NB4 (cell line): Measurements from ENCODE around the gene SYT11.

Experiments
- MYC ChIP-seq: IDR thresholded peaks from 2 replicates; pipeline ENCODE4 v1.6.1; 2011; ENCODE audit warnings: low read depth, low read length
- POLR2A ChIP-seq: IDR thresholded peaks from 2 replicates; pipeline ENCODE4 v1.6.1; 2011; ENCODE audit warnings: mild to moderate bottlenecking; ENCODE audit not compliant: insufficient read length; ENCODE audit errors: extremely low read depth
- TF ChIP-seq, protein P1 (sequence below): IDR thresholded peaks from one replicate; pipeline ENCODE4 v1.5.1; 2012; ENCODE audit warnings: low read depth, low read length

DNA sequence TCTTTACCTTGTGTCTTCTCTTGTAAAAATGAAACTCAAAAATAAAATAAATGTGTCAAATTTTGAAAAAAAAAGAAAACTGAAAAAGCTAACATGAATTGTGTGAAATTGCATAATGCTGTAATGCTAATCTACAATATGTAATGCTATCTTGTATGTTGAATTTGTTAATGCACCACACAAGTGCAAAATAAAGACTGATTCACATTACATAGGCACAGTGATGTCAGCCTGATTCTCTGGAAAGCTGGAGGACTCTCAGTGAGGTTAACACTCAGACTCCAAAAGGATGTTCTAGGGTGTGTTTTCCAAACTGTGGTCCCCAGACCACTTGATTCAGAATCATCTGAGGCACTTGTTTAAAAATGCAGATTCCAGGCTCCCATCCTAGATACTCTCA, 25.6 kb downstream of the SYT11 start:
- TF ChIP-seq, protein P1, sequence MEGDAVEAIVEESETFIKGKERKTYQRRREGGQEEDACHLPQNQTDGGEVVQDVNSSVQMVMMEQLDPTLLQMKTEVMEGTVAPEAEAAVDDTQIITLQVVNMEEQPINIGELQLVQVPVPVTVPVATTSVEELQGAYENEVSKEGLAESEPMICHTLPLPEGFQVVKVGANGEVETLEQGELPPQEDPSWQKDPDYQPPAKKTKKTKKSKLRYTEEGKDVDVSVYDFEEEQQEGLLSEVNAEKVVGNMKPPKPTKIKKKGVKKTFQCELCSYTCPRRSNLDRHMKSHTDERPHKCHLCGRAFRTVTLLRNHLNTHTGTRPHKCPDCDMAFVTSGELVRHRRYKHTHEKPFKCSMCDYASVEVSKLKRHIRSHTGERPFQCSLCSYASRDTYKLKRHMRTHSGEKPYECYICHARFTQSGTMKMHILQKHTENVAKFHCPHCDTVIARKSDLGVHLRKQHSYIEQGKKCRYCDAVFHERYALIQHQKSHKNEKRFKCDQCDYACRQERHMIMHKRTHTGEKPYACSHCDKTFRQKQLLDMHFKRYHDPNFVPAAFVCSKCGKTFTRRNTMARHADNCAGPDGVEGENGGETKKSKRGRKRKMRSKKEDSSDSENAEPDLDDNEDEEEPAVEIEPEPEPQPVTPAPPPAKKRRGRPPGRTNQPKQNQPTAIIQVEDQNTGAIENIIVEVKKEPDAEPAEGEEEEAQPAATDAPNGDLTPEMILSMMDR: no peak
- no peak for TF ChIP-seq MYC
- TF ChIP-seq POLR2A: no peak
